ENCODE measurements around the gene GLG1.

Gene GLG1

DNA sequence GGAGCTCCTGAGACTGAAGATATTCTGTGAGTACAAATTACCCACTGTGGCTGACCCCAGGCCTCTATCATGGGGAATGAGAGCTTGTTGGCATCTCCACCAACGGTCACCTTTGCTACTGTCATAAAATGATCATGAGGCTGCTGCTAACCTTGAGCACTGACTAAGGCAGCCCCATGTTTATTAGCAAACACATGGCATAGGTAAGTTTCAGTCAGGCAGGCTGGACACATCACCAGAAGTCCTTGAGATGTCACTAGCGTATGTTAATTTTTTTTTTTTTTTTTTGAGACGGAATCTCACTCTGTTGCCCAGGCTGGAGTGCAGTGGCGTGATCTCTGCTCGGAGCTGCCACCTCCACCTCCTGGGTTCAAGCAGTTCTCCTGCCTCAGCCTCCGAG, 1.5 kb upstream of the GLG1 start:
- DNase-seq: no peak

DNA sequence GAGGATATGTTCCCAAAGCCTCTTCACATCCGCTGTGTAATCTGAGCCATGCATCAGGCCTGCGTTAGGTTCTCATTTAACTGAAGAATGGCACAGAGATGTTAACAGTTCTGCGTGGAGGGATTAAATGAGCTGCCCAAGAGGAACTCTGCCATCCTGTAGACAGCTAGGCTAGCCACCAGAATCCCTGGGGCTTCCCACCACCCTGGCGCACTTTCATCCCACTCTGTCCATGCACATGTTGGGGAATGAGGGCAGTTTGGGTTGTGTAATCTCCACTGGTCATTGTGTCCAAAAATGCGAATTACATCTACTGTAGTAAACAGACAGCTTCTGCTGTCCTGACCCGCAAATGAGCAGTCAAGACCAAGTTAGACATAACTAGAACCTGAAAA, 1.0 kb upstream of the GLG1 start:
- DNase-seq: peak; percentile 40 to 72

GRCh38 chr16:74607310-74607961, 522 bp upstream of the GLG1 start:
- DNase-seq: no peak

DNA sequence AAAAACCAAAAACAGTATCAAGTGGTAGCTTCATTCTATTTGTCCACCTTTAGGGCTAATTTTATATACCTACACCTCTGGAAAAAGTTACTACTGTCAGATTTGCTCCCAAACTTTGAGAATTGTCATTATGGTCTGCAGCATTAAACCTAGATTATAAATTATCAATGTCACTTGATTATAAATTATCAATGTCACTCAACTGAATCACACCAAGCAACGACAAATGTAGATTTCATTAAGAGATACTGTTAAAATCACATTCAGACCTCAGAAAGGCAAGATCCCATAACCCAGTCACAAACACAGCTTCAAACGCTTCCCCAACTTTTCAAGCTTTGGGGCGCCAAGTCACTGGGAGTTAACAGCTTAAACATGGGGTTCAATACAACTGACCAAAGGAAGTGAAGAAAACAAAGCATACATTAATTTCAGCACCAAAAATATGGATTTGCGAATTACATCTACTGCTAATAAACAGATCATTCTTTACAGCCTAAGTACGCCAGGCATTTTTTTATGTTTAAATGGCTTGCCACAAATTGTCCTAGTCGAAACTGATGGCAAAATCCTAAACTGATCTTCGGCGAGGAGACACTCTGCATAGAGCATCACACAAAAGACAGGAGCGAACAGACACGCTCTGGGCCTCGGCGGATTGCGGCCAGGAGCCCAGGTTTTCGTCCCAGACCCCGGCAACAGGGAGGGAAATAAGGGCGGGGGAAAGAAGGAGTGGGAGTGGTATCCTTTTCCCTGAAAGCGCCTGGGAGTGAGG, 981 bp downstream of the GLG1 start:
- DNase-seq: peak in 1 of 2 experiments; percentile 38

DNA sequence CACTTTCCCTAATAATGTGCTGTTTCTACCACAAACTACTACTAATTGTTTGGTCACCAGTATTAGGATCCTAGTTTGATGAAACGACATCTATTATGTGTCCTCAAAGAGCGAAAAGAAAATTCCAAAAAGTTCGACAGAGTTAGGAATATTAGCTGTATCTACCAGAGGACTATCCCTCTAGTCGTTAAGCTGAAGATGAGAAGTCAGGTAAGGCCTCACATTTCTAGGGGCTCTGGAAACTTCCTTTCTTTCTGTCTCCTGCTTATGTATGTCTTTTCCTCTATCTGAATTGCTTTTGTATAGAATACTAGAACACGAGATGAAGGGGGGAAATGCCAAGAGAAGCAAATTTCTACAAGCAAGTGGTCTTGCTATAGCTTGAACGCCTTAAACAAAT, 1.6 kb downstream of the GLG1 start:
- no peak for DNase-seq

- no peak for DNase-seq
Measured at GRCh38 chr16:74603848-74604247, 3.1 kb downstream of the GLG1 start.

GRCh38 chr16:74601126-74601871, 5.6 kb downstream of the GLG1 start:
- no peak for DNase-seq

GRCh38 chr16:74596586-74596985, 10.3 kb downstream of the GLG1 start:
- DNase-seq: no peak

- DNase-seq: no peak
Measured at GRCh38 chr16:74592847-74593246, 14.1 kb downstream of the GLG1 start.

DNA sequence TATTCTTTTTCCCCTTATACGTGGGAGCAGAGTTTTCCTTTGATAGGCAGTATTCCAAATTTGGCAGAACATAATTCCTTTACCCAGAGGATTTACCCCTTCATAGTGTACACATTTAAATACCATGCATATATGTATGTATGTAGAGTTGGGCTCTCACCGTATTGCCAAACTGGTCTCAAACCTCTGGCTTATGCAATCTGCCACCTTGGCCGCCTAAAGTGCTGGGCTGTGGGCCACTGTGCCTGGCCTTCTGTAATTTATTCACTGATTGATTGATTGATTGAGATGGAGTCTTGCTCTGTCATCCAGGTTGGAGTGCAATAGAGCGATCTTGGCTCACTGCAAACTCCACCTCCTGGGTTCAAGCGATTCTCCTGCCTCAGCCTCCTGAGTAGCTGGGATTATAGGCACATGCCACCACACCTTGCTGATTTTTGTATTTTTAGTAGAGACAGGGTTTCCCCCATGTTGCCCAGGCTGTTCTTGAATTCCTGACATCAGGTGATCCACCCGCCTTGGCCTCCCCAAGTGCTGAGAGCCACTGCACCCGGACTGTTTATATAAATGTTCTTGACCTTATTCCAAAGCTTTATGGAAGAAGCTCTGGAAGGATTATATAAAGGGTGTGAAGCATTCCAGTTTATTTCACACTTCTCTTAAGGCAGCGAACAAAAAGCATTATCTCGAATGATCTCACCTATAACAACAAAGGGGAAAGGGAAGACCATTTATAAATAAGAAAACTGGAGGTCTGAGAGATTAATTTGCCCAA, 14.9 kb downstream of the GLG1 start:
- no peak for DNase-seq

DNA sequence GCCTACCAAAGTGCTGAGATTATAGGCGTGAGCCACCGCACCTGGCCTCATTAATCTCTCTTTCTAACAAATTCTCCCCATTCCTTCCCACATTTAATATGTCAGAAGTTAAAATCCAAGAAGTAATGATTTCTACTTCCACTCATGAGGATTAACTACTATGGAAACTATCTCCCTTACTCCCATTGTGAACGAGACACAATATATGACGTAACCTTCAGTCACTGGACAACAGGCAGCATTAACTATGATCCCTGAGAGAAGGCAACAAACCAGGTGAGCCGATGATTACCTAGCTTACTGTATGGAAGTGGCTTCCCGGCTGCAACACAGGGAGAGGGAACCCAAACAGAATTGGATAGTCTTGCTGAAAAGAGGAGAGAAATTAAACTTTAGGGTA, 20.0 kb downstream of the GLG1 start:
- DNase-seq: no peak

DNA sequence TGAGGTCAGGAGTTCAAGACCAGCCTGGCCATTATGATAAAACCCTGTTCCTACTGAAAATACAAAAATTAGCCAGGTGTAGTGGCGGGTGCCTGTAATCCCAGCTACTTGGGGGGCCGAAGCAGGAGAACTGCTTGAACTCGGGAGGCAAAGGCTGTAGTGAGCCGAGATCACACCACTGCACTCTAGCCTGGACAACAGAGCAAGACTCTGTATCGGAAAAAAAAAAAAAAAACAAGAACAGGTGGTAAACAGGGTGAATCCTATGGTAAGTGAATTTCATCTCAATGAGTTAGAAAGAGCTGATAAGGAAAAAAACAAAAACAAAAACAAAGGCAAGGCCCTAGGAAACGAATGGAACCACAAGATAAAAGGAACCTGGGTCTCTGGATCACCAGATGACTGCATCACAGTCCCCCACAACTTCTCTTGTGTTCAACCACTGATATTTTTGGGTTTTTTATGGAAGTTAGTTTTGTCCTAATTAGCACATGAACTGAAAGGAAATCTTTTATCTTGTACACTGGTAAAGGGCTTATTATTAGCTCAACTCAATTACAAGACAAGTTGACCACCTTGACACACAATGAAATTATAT, 21.0 kb downstream of the GLG1 start:
- DNase-seq: no peak

- DNase-seq: no peak
Measured at GRCh38 chr16:74583926-74584666, 22.8 kb downstream of the GLG1 start.

GRCh38 chr16:74582970-74583369, 23.9 kb downstream of the GLG1 start:
- DNase-seq: no peak

DNA sequence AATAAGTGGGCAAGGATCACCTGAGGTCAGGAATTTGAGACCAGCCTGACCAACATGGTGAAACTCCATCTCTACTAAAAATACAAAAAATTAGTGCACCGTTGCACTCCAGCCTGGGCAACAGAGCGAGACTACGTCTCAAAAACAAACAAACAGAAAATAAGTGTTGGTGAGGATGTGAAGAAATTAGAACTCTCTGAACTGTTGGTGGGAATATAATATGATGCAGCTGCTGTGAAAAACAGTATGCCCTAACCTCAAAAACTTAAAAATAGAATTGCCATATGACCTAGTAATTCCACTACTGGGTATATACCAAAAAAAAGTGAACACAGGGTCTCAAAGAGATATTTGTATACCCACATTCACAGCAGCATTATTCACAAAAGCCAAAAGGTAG, 26.1 kb downstream of the GLG1 start:
- no peak for DNase-seq

GRCh38 chr16:74578838-74579237, 28.1 kb downstream of the GLG1 start:
- DNase-seq: no peak

DNA sequence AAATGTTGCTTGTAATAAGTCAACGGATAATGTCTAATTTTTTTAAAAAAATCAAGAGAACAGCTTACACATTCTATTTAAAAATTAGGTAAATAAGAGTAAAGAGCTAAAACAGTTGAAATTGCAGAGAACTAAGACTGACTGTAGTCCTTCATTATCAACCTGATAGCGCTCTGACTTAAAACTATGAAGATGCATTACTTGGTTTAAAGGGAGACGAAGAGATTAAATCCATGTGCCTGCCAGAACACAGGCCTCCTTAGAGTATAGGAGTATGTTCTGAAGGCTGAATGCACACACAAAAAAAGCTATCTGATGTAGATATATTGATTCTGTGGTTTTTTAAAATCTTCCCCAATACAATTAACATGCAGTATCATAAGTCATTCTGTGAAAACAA, 28.5 kb downstream of the GLG1 start:
- no peak for DNase-seq

- no peak for DNase-seq
Measured at GRCh38 chr16:74577882-74578366, 29.0 kb downstream of the GLG1 start.

GRCh38 chr16:74575807-74576643, 30.9 kb downstream of the GLG1 start:
- no peak for DNase-seq

DNA sequence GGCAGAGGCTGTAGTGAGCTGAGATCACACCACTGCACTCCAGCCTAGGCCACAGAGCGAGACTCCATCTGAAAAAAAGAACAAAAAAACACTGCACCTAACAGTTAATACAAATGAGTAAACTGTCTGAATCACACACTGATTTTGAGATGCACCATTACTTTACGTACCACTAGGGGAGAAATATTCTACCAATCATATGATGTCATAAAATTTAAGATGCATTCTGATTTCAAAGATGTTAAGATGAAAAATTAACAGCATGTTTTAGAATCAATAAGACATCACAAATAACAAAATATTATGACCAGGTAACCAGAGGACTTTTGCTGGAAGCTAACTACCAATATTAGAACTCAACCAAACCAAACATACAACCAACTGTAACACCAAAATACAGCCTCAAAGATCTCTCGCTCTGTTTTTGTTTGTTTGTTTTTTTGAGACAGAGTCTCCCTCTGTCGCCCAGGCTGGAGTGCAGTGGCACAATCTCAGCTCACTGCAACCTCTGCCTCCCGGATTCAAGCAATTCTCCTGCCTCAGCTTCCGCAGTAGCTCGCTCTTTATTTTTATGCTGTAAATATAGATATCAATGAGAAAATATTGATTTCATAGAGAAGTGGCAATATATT, 31.6 kb downstream of the GLG1 start:
- no peak for DNase-seq
